ENCODE data around the gene ABCC9. TPM values are rescaled to one million over a fixed set of nuclear protein-coding genes. Genes with fewer than 3 reads are reported as not detected.

Gene ABCC9
- total RNA-seq, 1 experiment from 2014 or later: not detected

- Mint-ChIP-seq H3K9me3 (ENCODE audit: low read depth, unreplicated experiment) (no peaks in the 10 kb centered on the region), H3K27ac (ENCODE audit: unreplicated experiment) (no peak overlapping the region), H3K27me3 (ENCODE audit: unreplicated experiment) (peaks cover 16% of the 10 kb centered on the region), H3K4me1 (ENCODE audit: low read depth, unreplicated experiment) (no peaks in the 10 kb centered on the region), H3K4me3 (ENCODE audit: low read depth, unreplicated experiment) (no peak overlapping the region), H3K36me3 (ENCODE audit: insufficient read depth, unreplicated experiment) (no peaks in the 10 kb centered on the region)
- CTCF ChIA-PET: no interaction called here
- BruUV-seq (replicated peaks): no TSS peak
- DNase-seq: no peak
- TF ChIP-seq CTCF (IDR thresholded peaks at IDR 0.05; ENCODE audit: unreplicated experiment): no peak
- intact Hi-C loops (cut with micrococcal nuclease; ENCODE audit: unreplicated experiment): no loop called here
Measured at GRCh38 chr12:21975293-21975692, 34.1 kb upstream of the ABCC9 start.

GRCh38 chr12:21973221-21973620 lies 32.0 kb upstream of the ABCC9 start:
- Mint-ChIP-seq H3K27me3 (ENCODE audit: unreplicated experiment) (no peaks in the 10 kb centered on the region), H3K36me3 (ENCODE audit: insufficient read depth, unreplicated experiment) (no peaks in the 10 kb centered on the region), H3K4me3 (ENCODE audit: low read depth, unreplicated experiment) (no peak overlapping the region), H3K4me1 (ENCODE audit: low read depth, unreplicated experiment) (no peaks in the 10 kb centered on the region), H3K27ac (ENCODE audit: unreplicated experiment) (no peak overlapping the region), H3K9me3 (ENCODE audit: low read depth, unreplicated experiment) (peaks cover 3% of the 10 kb centered on the region)
- TF ChIP-seq CTCF (IDR thresholded peaks at IDR 0.05; ENCODE audit: unreplicated experiment): no peak
- CTCF ChIA-PET: no interaction called here
- DNase-seq: no peak
- intact Hi-C loops (cut with micrococcal nuclease; ENCODE audit: unreplicated experiment): no loop called here
- no TSS peak for BruUV-seq (replicated peaks)

GRCh38 chr12:21972055-21972454 lies 30.8 kb upstream of the ABCC9 start:
- no peak for DNase-seq
- H3K36me3 Mint-ChIP-seq (ENCODE audit: insufficient read depth, unreplicated experiment): no peaks in the 10 kb centered on the region
- BruUV-seq (replicated peaks): no TSS peak
- no peak overlapping the region for H3K4me3 Mint-ChIP-seq (ENCODE audit: low read depth, unreplicated experiment)
- CTCF ChIA-PET: no interaction called here
- no peak for TF ChIP-seq CTCF (IDR thresholded peaks at IDR 0.05; ENCODE audit: unreplicated experiment)
- no peaks in the 10 kb centered on the region for H3K4me1 Mint-ChIP-seq (ENCODE audit: low read depth, unreplicated experiment)
- H3K9me3 Mint-ChIP-seq (ENCODE audit: low read depth, unreplicated experiment): peaks cover 3% of the 10 kb centered on the region
- H3K27ac Mint-ChIP-seq (ENCODE audit: unreplicated experiment): no peak overlapping the region
- intact Hi-C loops (cut with micrococcal nuclease; ENCODE audit: unreplicated experiment): no loop called here
- no peaks in the 10 kb centered on the region for H3K27me3 Mint-ChIP-seq (ENCODE audit: unreplicated experiment)

- TF ChIP-seq CTCF (IDR thresholded peaks at IDR 0.05; ENCODE audit: unreplicated experiment): no peak
- H3K4me1 Mint-ChIP-seq (ENCODE audit: low read depth, unreplicated experiment): no peaks in the 10 kb centered on the region
- no peak overlapping the region for H3K4me3 Mint-ChIP-seq (ENCODE audit: low read depth, unreplicated experiment)
- H3K36me3 Mint-ChIP-seq (ENCODE audit: insufficient read depth, unreplicated experiment): no peaks in the 10 kb centered on the region
- DNase-seq: no peak
- no peaks in the 10 kb centered on the region for H3K27me3 Mint-ChIP-seq (ENCODE audit: unreplicated experiment)
- CTCF ChIA-PET: no interaction called here
- no TSS peak for BruUV-seq (replicated peaks)
- no peak overlapping the region for H3K27ac Mint-ChIP-seq (ENCODE audit: unreplicated experiment)
- peaks cover 3% of the 10 kb centered on the region for H3K9me3 Mint-ChIP-seq (ENCODE audit: low read depth, unreplicated experiment)
- intact Hi-C loops (cut with micrococcal nuclease; ENCODE audit: unreplicated experiment): no loop called here
Measured at GRCh38 chr12:21971344-21971743, 30.1 kb upstream of the ABCC9 start.

GRCh38 chr12:21962821-21963220 lies 21.6 kb upstream of the ABCC9 start:
- H3K4me3 Mint-ChIP-seq (ENCODE audit: low read depth, unreplicated experiment): no peak overlapping the region

More at GRCh38 chr12:21962821-21963220, 21.6 kb upstream of the ABCC9 start:
- Mint-ChIP-seq H3K36me3 (ENCODE audit: insufficient read depth, unreplicated experiment) (no peaks in the 10 kb centered on the region), H3K27ac (ENCODE audit: unreplicated experiment) (no peak overlapping the region), H3K4me1 (ENCODE audit: low read depth, unreplicated experiment) (no peaks in the 10 kb centered on the region), H3K9me3 (ENCODE audit: low read depth, unreplicated experiment) (peaks cover 3% of the 10 kb centered on the region), H3K27me3 (ENCODE audit: unreplicated experiment) (no peaks in the 10 kb centered on the region)
- no peak for DNase-seq
- BruUV-seq (replicated peaks): no TSS peak
- intact Hi-C loops (cut with micrococcal nuclease; ENCODE audit: unreplicated experiment): no loop called here
- no peak for TF ChIP-seq CTCF (IDR thresholded peaks at IDR 0.05; ENCODE audit: unreplicated experiment)
- CTCF ChIA-PET: no interaction called here

Measured in Calu3 (cell line).